ENCODE measurements around the gene GRAMD1A.

GRCh38 chr19:35021596-35021995 is 21.5 kb downstream of the GRAMD1A start:
- TF ChIP-seq CTCF (IDR thresholded peaks at IDR 0.05) (no peak), POLR2A (IDR thresholded peaks at IDR 0.05) (no peak)

Measured in Peyer's patch (tissue), 4 donors.